ENCODE measurements around the gene SLC12A8. TPM values are rescaled to one million over a fixed set of nuclear protein-coding genes. Genes with fewer than 3 reads are reported as not detected.

The SLC12A8 gene
- total and polyA plus RNA-seq, 10 of the 15 experiments (the other 5 are each of a cell fraction or from before 2014, with no cell fraction given): 2.5 to 71.6 (median 50.1) TPM

GRCh38 chr3:125161607-125162219 lies 50.8 kb downstream of the SLC12A8 start (continued):
- no peak for TF ChIP-seq NR2C1 (IDR thresholded peaks at IDR 0.05)
- no peak for TF ChIP-seq ZNF592 (IDR thresholded peaks at IDR 0.05)
- no peak for TF ChIP-seq KDM1A (IDR thresholded peaks at IDR 0.05; ENCODE audit: borderline replicate concordance)
- no peak for TF ChIP-seq TBL1XR1 (IDR thresholded peaks at IDR 0.05; ENCODE audit: low read depth, low read length)

- Histone ChIP-seq H3K4me1 (ENCODE audit: control insufficient read depth, insufficient read depth, low read length) (peaks cover 22% of the 10 kb centered on the region), H3K4me2 (ENCODE audit: control insufficient read depth, insufficient read depth) (no peak overlapping the region), H4K20me1 (ENCODE audit: control insufficient read depth, insufficient read depth) (no peaks in the 10 kb centered on the region), H3K4me3 (no peak overlapping the region), H3K79me2 (ENCODE audit: control insufficient read depth, insufficient read depth, low read length) (no peaks in the 10 kb centered on the region), H3K36me3 (ENCODE audit: control insufficient read depth in 2 of 2, insufficient read depth in 2 of 2, low read length in 1 of 2) (no peaks in the 10 kb centered on the region), H2AFZ (ENCODE audit: control insufficient read depth, low read depth, low read length) (no peak overlapping the region), H3K9me3 (replicated peaks; ENCODE audit: control insufficient read depth, insufficient read depth, low read length) (no peaks in the 10 kb centered on the region), H3K27me3 (replicated peaks in 1 of 2; ENCODE audit: control insufficient read depth in 2 of 2, insufficient read depth in 2 of 2, low read length in 1 of 2) (no peaks in the 10 kb centered on the region), H3K27ac (ENCODE audit: control insufficient read depth, insufficient read depth) (no peak overlapping the region), H3K9ac (ENCODE audit: control insufficient read depth, insufficient read depth, low read length) (no peak overlapping the region)
- in situ Hi-C loops (cut with MboI): no loop called here
- FAIRE-seq: no peak
- ChIA-PET POLR2A (interaction anchor here (0.6 to 1.0 kb wide), 2 partner anchors 9 to 425 kb away, joined by 3 read pairs; no protein-coding TSS in a partner anchor), CTCF (interaction anchor here (0.7 to 1.4 kb wide), 2 partner anchors 18 to 166 kb away, joined by 3 to 9 read pairs; no protein-coding TSS in a partner anchor), SMC1A (ENCODE audit: uncharacterized antibody, unreplicated experiment) (no interaction called here), RAD21 (ENCODE audit: unreplicated experiment) (interaction anchor here (0.8 kb wide), 1 partner anchor 109 kb away, joined by 3 read pairs; no protein-coding TSS in a partner anchor)
- DNase-seq (ENCODE audit: low read depth, low spot score): no peak
- WGBS (ENCODE audit: insufficient coverage, insufficient replicate concordance, low lambda C conversion rate, missing lambda C conversion rate): 90% methylated on average over 9 of the region's 9 CpGs
- no peak for ATAC-seq
- intact Hi-C loops (cut with micrococcal nuclease; ENCODE audit: unreplicated experiment): loop anchor here (10.0 kb wide), 1 partner anchor 236 kb away; no protein-coding TSS in a partner anchor
- no TSS peak for BruUV-seq (replicated peaks)
- no peak for TF ChIP-seq MYB (IDR thresholded peaks at IDR 0.05; ENCODE audit: borderline replicate concordance, low read depth, low read length)
- no peak for TF ChIP-seq ZNF592 (IDR thresholded peaks at IDR 0.05)
- no peak for TF ChIP-seq MYC (IDR thresholded peaks at IDR 0.05; ENCODE audit: insufficient read depth, insufficient read length, insufficient replicate concordance, low read length, severe bottlenecking)
- no peak for TF ChIP-seq MEF2B (IDR thresholded peaks at IDR 0.05; ENCODE audit: partially characterized antibody, poor library complexity, severe bottlenecking)
- no peak for TF ChIP-seq SUPT20H (IDR thresholded peaks at IDR 0.05; ENCODE audit: borderline replicate concordance, control insufficient read depth, low read depth, low read length)
- no peak for TF ChIP-seq IRF4 (IDR thresholded peaks at IDR 0.05; ENCODE audit: low read depth, low read length)
These were observed 51.8 kb downstream of the SLC12A8 start for GRCh38 chr3:125160606-125161371.
